ENCODE results near the gene DENND5B. TPM values are rescaled to one million over a fixed set of nuclear protein-coding genes. Genes with fewer than 3 reads are reported as not detected.

The DENND5B gene
- total and polyA plus RNA-seq, 10 of the 15 experiments (the other 5 are each of a cell fraction or from before 2014, with no cell fraction given) = 0.39 to 32.5 (median 20.6) TPM

GRCh38 chr12:31618228-31619025, 27.5 kb upstream of the DENND5B start:
- RAD21 ChIA-PET (ENCODE audit: unreplicated experiment) = no interaction called here
- H3K9me3 ChIP-seq (replicated peaks; ENCODE audit: control insufficient read depth, insufficient read depth, low read length) = no peaks in the 10 kb centered on the region
- in situ Hi-C loops (cut with MboI) (no loop called here), intact Hi-C loops (cut with micrococcal nuclease; ENCODE audit: unreplicated experiment) (no loop called here)
- H3K36me3 ChIP-seq (ENCODE audit: control insufficient read depth in 2 of 2, insufficient read depth in 2 of 2, low read length in 1 of 2) = no peaks in the 10 kb centered on the region
- BruUV-seq (replicated peaks) = no TSS peak
- ATAC-seq = no peak
- no peak overlapping the region for H3K9ac ChIP-seq (ENCODE audit: control insufficient read depth, insufficient read depth, low read length)
- no peak overlapping the region for H3K27ac ChIP-seq (ENCODE audit: control insufficient read depth, insufficient read depth)
- no peaks in the 10 kb centered on the region for H3K27me3 ChIP-seq (replicated peaks in 1 of 2; ENCODE audit: control insufficient read depth in 2 of 2, insufficient read depth in 2 of 2, low read length in 1 of 2)
- no peaks in the 10 kb centered on the region for H4K20me1 ChIP-seq (ENCODE audit: control insufficient read depth, insufficient read depth)
- TF ChIP-seq RAD21 (IDR thresholded peaks at IDR 0.05; ENCODE audit: insufficient read depth, low read depth, low read length) = no peak
- TF ChIP-seq SPI1 (IDR thresholded peaks at IDR 0.05; ENCODE audit: borderline replicate concordance, insufficient read depth, low read depth, low read length) = peak; percentile 38; the same call in 1 of the 2 replicates
- WGBS (ENCODE audit: insufficient coverage, insufficient replicate concordance, low lambda C conversion rate, missing lambda C conversion rate) = 16% methylated on average over 3 of the region's 3 CpGs
- H3K4me3 ChIP-seq = no peak overlapping the region
- POLR2A ChIA-PET = no interaction called here
- no peaks in the 10 kb centered on the region for H3K79me2 ChIP-seq (ENCODE audit: control insufficient read depth, insufficient read depth, low read length)
- no peak overlapping the region for H3K4me2 ChIP-seq (ENCODE audit: control insufficient read depth, insufficient read depth)
- H3K4me1 ChIP-seq (ENCODE audit: control insufficient read depth, insufficient read depth, low read length) = peaks cover 12% of the 10 kb centered on the region
- FAIRE-seq = no peak
- DNase-seq (ENCODE audit: low read depth, low spot score) = no peak
- CTCF ChIA-PET = no interaction called here
- H2AFZ ChIP-seq (ENCODE audit: control insufficient read depth, low read depth, low read length) = no peak overlapping the region
- SMC1A ChIA-PET (ENCODE audit: uncharacterized antibody, unreplicated experiment) = no interaction called here

DNA sequence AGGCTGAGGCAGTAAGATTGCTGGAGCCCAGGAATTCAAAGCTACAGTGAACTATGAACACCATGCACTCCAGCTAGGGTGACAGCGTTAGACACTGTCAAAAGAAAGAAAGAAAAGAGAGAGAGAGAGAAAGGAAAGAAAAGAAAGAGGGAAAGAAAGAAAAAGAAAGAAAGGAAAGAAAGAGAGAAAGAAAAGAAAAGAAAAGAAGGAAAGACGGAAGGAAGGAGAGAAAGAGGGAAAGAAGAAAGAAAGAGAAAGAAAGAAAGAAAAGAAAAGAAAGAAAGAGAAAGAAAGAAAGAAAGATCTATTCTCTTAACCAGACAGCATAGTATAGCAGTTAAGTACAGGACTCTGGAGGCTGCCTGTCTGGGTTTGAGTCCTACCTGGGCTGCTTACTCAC, 21.9 kb upstream of the DENND5B start:
- Histone ChIP-seq H3K36me3 (ENCODE audit: control insufficient read depth in 2 of 2, insufficient read depth in 2 of 2, low read length in 1 of 2) (no peaks in the 10 kb centered on the region), H2AFZ (ENCODE audit: control insufficient read depth, low read depth, low read length) (no peak overlapping the region), H3K27ac (ENCODE audit: control insufficient read depth, insufficient read depth) (no peak overlapping the region), H3K9me3 (replicated peaks; ENCODE audit: control insufficient read depth, insufficient read depth, low read length) (peaks cover 4% of the 10 kb centered on the region), H3K27me3 (replicated peaks in 1 of 2; ENCODE audit: control insufficient read depth in 2 of 2, insufficient read depth in 2 of 2, low read length in 1 of 2) (no peaks in the 10 kb centered on the region), H4K20me1 (ENCODE audit: control insufficient read depth, insufficient read depth) (no peaks in the 10 kb centered on the region), H3K79me2 (ENCODE audit: control insufficient read depth, insufficient read depth, low read length) (no peaks in the 10 kb centered on the region), H3K9ac (ENCODE audit: control insufficient read depth, insufficient read depth, low read length) (no peak overlapping the region), H3K4me1 (ENCODE audit: control insufficient read depth, insufficient read depth, low read length) (no peaks in the 10 kb centered on the region), H3K4me2 (ENCODE audit: control insufficient read depth, insufficient read depth) (no peak overlapping the region), H3K4me3 (no peak overlapping the region)
- ChIA-PET CTCF (interaction anchor here (0.6 kb wide), 1 partner anchor 314 kb away, joined by 3 read pairs; no protein-coding TSS in a partner anchor), SMC1A (ENCODE audit: uncharacterized antibody, unreplicated experiment) (no interaction called here), POLR2A (no interaction called here), RAD21 (ENCODE audit: unreplicated experiment) (no interaction called here)
- in situ Hi-C loops (cut with MboI) (no loop called here), intact Hi-C loops (cut with micrococcal nuclease; ENCODE audit: unreplicated experiment) (no loop called here)
- DNase-seq (ENCODE audit: low read depth, low spot score) (no peak), FAIRE-seq (no peak), ATAC-seq (no peak)
- WGBS (ENCODE audit: insufficient coverage, insufficient replicate concordance, low lambda C conversion rate, missing lambda C conversion rate) = 71% methylated on average over 2 of the region's 2 CpGs
- BruUV-seq (replicated peaks) = no TSS peak
- TF ChIP-seq, protein P1, sequence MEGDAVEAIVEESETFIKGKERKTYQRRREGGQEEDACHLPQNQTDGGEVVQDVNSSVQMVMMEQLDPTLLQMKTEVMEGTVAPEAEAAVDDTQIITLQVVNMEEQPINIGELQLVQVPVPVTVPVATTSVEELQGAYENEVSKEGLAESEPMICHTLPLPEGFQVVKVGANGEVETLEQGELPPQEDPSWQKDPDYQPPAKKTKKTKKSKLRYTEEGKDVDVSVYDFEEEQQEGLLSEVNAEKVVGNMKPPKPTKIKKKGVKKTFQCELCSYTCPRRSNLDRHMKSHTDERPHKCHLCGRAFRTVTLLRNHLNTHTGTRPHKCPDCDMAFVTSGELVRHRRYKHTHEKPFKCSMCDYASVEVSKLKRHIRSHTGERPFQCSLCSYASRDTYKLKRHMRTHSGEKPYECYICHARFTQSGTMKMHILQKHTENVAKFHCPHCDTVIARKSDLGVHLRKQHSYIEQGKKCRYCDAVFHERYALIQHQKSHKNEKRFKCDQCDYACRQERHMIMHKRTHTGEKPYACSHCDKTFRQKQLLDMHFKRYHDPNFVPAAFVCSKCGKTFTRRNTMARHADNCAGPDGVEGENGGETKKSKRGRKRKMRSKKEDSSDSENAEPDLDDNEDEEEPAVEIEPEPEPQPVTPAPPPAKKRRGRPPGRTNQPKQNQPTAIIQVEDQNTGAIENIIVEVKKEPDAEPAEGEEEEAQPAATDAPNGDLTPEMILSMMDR (IDR thresholded peaks at IDR 0.05 in 2 of 3, conservative IDR thresholded peaks at IDR 0.05 in 1 of 3; ENCODE audit: control insufficient read depth in 2 of 3, extremely low read depth in 1 of 3, insufficient read depth in 1 of 3, low read depth in 3 of 3, low read length in 3 of 3) = no peak
- TF ChIP-seq RAD21 (IDR thresholded peaks at IDR 0.05; ENCODE audit: insufficient read depth, low read depth, low read length) = no peak
- no peak for TF ChIP-seq KAT2A (conservative IDR thresholded peaks at IDR 0.05; ENCODE audit: control insufficient read depth, low read depth, low read length)
- TF ChIP-seq MEF2A (IDR thresholded peaks at IDR 0.05; ENCODE audit: insufficient read depth, low read depth, low read length) = no peak
- no peak for TF ChIP-seq NBN (IDR thresholded peaks at IDR 0.05)
- TF ChIP-seq EED (IDR thresholded peaks at IDR 0.05; ENCODE audit: low read depth) = no peak
- TF ChIP-seq WRNIP1 (IDR thresholded peaks at IDR 0.05; ENCODE audit: borderline replicate concordance, low read depth, low read length) = no peak
- TF ChIP-seq SMC3 (IDR thresholded peaks at IDR 0.05; ENCODE audit: borderline replicate concordance, low read length) = no peak
- TF ChIP-seq NR2C2 (IDR thresholded peaks at IDR 0.05; ENCODE audit: borderline replicate concordance, control insufficient read depth, insufficient read length, low read depth) = no peak
- no peak for TF ChIP-seq IKZF2 (IDR thresholded peaks at IDR 0.05)
- TF ChIP-seq HCFC1 (IDR thresholded peaks at IDR 0.05; ENCODE audit: low read length) = no peak
- TF ChIP-seq SREBF1 (IDR thresholded peaks at IDR 0.05; ENCODE audit: low read length) = no peak
- TF ChIP-seq, protein P2, sequence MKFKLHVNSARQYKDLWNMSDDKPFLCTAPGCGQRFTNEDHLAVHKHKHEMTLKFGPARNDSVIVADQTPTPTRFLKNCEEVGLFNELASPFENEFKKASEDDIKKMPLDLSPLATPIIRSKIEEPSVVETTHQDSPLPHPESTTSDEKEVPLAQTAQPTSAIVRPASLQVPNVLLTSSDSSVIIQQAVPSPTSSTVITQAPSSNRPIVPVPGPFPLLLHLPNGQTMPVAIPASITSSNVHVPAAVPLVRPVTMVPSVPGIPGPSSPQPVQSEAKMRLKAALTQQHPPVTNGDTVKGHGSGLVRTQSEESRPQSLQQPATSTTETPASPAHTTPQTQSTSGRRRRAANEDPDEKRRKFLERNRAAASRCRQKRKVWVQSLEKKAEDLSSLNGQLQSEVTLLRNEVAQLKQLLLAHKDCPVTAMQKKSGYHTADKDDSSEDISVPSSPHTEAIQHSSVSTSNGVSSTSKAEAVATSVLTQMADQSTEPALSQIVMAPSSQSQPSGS (IDR thresholded peaks at IDR 0.05; ENCODE audit: low read length) = no peak

Data from GM12878 (cell line).